ENCODE measurements around the gene BFSP2.

Gene BFSP2

GRCh38 chr3:133368371-133369067 lies 31.3 kb upstream of the BFSP2 start:
- no peaks in the 10 kb centered on the region for H3F3A ChIP-seq (ENCODE audit: insufficient read depth, low read length)
- H3K9me3 ChIP-seq (replicated peaks; ENCODE audit: insufficient read depth, low read length): no peaks in the 10 kb centered on the region
- no peak for DNase-seq
- H2AFZ ChIP-seq (ENCODE audit: low read length): no peak overlapping the region
- no peaks in the 10 kb centered on the region for H3K4me1 ChIP-seq (ENCODE audit: low read length)
- H3K4me3 ChIP-seq (ENCODE audit: low read length): no peak overlapping the region
- H3K4me2 ChIP-seq (ENCODE audit: low read depth, low read length): no peak overlapping the region
- no peaks in the 10 kb centered on the region for H3K36me3 ChIP-seq (replicated peaks; ENCODE audit: insufficient read depth, low read length)
- no peaks in the 10 kb centered on the region for H3K9me2 ChIP-seq (replicated peaks; ENCODE audit: insufficient read depth, low read length)
- H3K79me2 ChIP-seq (ENCODE audit: low read length): no peaks in the 10 kb centered on the region
- no peak for TF ChIP-seq CTCF (IDR thresholded peaks at IDR 0.05; ENCODE audit: low read length)
- no peak for TF ChIP-seq EZH2phosphoT487 (IDR thresholded peaks at IDR 0.05; ENCODE audit: low read length)
- no peak for TF ChIP-seq EZH2 (optimal IDR thresholded peaks at IDR 0.05; ENCODE audit: low read depth, low read length)
- no peaks in the 10 kb centered on the region for H3K27me3 ChIP-seq (replicated peaks; ENCODE audit: insufficient read depth, low read length)
- no peaks in the 10 kb centered on the region for H4K20me1 ChIP-seq (ENCODE audit: insufficient read depth, low read length)
- no peak overlapping the region for H3K9ac ChIP-seq (ENCODE audit: low read length)
- no peak overlapping the region for H3K27ac ChIP-seq (ENCODE audit: low read length)

GRCh38 chr3:133369068-133369440 lies 30.8 kb upstream of the BFSP2 start:
- no peaks in the 10 kb centered on the region for H3K9me3 ChIP-seq (replicated peaks; ENCODE audit: insufficient read depth, low read length)
- no peak overlapping the region for H3K27ac ChIP-seq (ENCODE audit: low read length)
- H3F3A ChIP-seq (ENCODE audit: insufficient read depth, low read length): no peaks in the 10 kb centered on the region
- TF ChIP-seq CTCF (IDR thresholded peaks at IDR 0.05; ENCODE audit: low read length): no peak
- no peak for TF ChIP-seq EZH2phosphoT487 (IDR thresholded peaks at IDR 0.05; ENCODE audit: low read length)
- TF ChIP-seq EZH2 (optimal IDR thresholded peaks at IDR 0.05; ENCODE audit: low read depth, low read length): no peak
- no peak overlapping the region for H2AFZ ChIP-seq (ENCODE audit: low read length)
- no peaks in the 10 kb centered on the region for H3K9me2 ChIP-seq (replicated peaks; ENCODE audit: insufficient read depth, low read length)
- no peaks in the 10 kb centered on the region for H3K79me2 ChIP-seq (ENCODE audit: low read length)
- no peaks in the 10 kb centered on the region for H4K20me1 ChIP-seq (ENCODE audit: insufficient read depth, low read length)
- H3K4me1 ChIP-seq (ENCODE audit: low read length): no peaks in the 10 kb centered on the region
- no peaks in the 10 kb centered on the region for H3K27me3 ChIP-seq (replicated peaks; ENCODE audit: insufficient read depth, low read length)
- no peak for DNase-seq
- H3K36me3 ChIP-seq (replicated peaks; ENCODE audit: insufficient read depth, low read length): no peaks in the 10 kb centered on the region
- no peak overlapping the region for H3K4me3 ChIP-seq (ENCODE audit: low read length)
- no peak overlapping the region for H3K4me2 ChIP-seq (ENCODE audit: low read depth, low read length)
- no peak overlapping the region for H3K9ac ChIP-seq (ENCODE audit: low read length)

- H3K27ac ChIP-seq (ENCODE audit: low read length): no peak overlapping the region
- TF ChIP-seq EZH2phosphoT487 (IDR thresholded peaks at IDR 0.05; ENCODE audit: low read length): no peak
- no peak for TF ChIP-seq CTCF (IDR thresholded peaks at IDR 0.05; ENCODE audit: low read length)
- no peak for TF ChIP-seq EZH2 (optimal IDR thresholded peaks at IDR 0.05; ENCODE audit: low read depth, low read length)
- no peaks in the 10 kb centered on the region for H3K79me2 ChIP-seq (ENCODE audit: low read length)
- H3K9me3 ChIP-seq (replicated peaks; ENCODE audit: insufficient read depth, low read length): no peaks in the 10 kb centered on the region
- H3K36me3 ChIP-seq (replicated peaks; ENCODE audit: insufficient read depth, low read length): no peaks in the 10 kb centered on the region
- no peaks in the 10 kb centered on the region for H3K4me1 ChIP-seq (ENCODE audit: low read length)
- H3K9ac ChIP-seq (ENCODE audit: low read length): no peak overlapping the region
- DNase-seq: no peak
- H3K9me2 ChIP-seq (replicated peaks; ENCODE audit: insufficient read depth, low read length): no peaks in the 10 kb centered on the region
- H3K4me3 ChIP-seq (ENCODE audit: low read length): no peak overlapping the region
- no peak overlapping the region for H3K4me2 ChIP-seq (ENCODE audit: low read depth, low read length)
- H3F3A ChIP-seq (ENCODE audit: insufficient read depth, low read length): no peaks in the 10 kb centered on the region
- no peaks in the 10 kb centered on the region for H4K20me1 ChIP-seq (ENCODE audit: insufficient read depth, low read length)
- no peak overlapping the region for H2AFZ ChIP-seq (ENCODE audit: low read length)
- no peaks in the 10 kb centered on the region for H3K27me3 ChIP-seq (replicated peaks; ENCODE audit: insufficient read depth, low read length)
Measured at GRCh38 chr3:133371181-133371580, 28.7 kb upstream of the BFSP2 start.

Data from MM.1S (cell line).